Measurements from ENCODE around the gene OMA1. TPM values are rescaled to one million over a fixed set of nuclear protein-coding genes. Genes with fewer than 3 reads are reported as not detected.

Gene OMA1
- total RNA-seq, 1 experiment from 2014 or later = 27.9 TPM

DNA sequence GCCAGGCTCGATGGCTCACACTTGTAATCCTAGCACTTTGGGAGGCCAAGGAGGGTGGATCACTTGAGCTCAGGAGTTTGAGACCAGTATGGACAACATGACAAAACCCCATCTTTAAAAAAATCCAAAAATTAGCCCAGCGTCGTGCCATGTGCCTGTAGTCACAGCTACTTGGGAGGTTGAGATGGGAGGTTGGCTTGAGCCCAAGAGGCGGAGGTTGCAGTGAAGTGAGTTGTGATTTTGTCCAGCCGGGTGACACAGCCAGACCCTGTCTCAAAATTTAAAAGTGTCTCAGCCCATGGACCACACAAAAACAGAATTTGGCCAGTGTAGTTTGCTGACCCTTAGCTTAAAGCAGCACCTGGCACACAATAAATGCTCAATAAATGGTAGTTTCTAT is 41.9 kb upstream of the OMA1 start:
- Histone ChIP-seq H3K4me3 (no peak overlapping the region), H4K20me1 (ENCODE audit: insufficient read depth) (no peaks in the 10 kb centered on the region), H3F3A (ENCODE audit: insufficient read depth, low read depth) (peaks cover 30% of the 10 kb centered on the region), H3K4me1 (replicated peaks; ENCODE audit: insufficient read depth) (peaks cover 51% of the 10 kb centered on the region), H3K9me3 (ENCODE audit: insufficient read depth, low read depth) (no peaks in the 10 kb centered on the region), H3K27ac (no peak overlapping the region), H3K9me2 (ENCODE audit: insufficient read depth) (no peaks in the 10 kb centered on the region), H3K27me3 (ENCODE audit: insufficient read depth, low read depth) (no peaks in the 10 kb centered on the region), H3K36me3 (ENCODE audit: low read depth) (no peaks in the 10 kb centered on the region), H2AFZ (no peak overlapping the region), H3K4me2 (no peak overlapping the region), H3K79me2 (ENCODE audit: low read depth) (peaks cover 11% of the 10 kb centered on the region; the same call in 1 of the 2 replicates)
- ChIA-PET CTCF (no interaction called here), POLR2A (ENCODE audit: unreplicated experiment) (no interaction called here)
- no peak for DNase-seq
- BruUV-seq (replicated peaks) = no TSS peak
- intact Hi-C loops (cut with micrococcal nuclease; ENCODE audit: unreplicated experiment) = no loop called here
- no peak for TF ChIP-seq EZH2 (IDR thresholded peaks at IDR 0.05; ENCODE audit: low read depth)
- TF ChIP-seq, protein P1, sequence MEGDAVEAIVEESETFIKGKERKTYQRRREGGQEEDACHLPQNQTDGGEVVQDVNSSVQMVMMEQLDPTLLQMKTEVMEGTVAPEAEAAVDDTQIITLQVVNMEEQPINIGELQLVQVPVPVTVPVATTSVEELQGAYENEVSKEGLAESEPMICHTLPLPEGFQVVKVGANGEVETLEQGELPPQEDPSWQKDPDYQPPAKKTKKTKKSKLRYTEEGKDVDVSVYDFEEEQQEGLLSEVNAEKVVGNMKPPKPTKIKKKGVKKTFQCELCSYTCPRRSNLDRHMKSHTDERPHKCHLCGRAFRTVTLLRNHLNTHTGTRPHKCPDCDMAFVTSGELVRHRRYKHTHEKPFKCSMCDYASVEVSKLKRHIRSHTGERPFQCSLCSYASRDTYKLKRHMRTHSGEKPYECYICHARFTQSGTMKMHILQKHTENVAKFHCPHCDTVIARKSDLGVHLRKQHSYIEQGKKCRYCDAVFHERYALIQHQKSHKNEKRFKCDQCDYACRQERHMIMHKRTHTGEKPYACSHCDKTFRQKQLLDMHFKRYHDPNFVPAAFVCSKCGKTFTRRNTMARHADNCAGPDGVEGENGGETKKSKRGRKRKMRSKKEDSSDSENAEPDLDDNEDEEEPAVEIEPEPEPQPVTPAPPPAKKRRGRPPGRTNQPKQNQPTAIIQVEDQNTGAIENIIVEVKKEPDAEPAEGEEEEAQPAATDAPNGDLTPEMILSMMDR (conservative IDR thresholded peaks at IDR 0.05) = no peak

DNA sequence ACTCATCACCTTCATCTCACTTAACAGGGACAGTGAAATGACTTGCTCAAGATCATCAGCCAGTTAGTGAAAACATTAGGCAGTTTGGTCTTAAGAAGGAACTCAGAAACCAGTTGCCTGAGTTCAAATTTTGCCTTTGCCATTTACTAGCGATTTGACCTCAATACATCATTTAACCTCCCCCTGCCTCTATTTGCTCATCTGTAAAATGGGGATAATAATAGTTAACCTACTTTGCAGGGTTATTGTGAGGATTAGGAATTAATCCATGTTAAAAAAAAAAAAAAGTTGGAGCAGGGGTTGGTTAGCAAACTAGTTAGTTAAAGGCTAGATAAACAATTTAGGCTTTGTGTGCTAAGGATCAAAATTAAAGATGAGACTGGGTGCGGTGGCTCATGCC is 41.1 kb upstream of the OMA1 start:
- H3F3A ChIP-seq (ENCODE audit: insufficient read depth, low read depth) = peaks cover 34% of the 10 kb centered on the region
- no peaks in the 10 kb centered on the region for H3K36me3 ChIP-seq (ENCODE audit: low read depth)
- no peak overlapping the region for H2AFZ ChIP-seq
- DNase-seq = no peak
- POLR2A ChIA-PET (ENCODE audit: unreplicated experiment) = no interaction called here
- TF ChIP-seq, protein P1 (conservative IDR thresholded peaks at IDR 0.05) = no peak
- no peak for TF ChIP-seq EZH2 (IDR thresholded peaks at IDR 0.05; ENCODE audit: low read depth)
- BruUV-seq (replicated peaks) = no TSS peak
- CTCF ChIA-PET = no interaction called here
- H3K9me2 ChIP-seq (ENCODE audit: insufficient read depth) = no peaks in the 10 kb centered on the region
- no peaks in the 10 kb centered on the region for H3K9me3 ChIP-seq (ENCODE audit: insufficient read depth, low read depth)
- no peak overlapping the region for H3K4me2 ChIP-seq
- H3K4me3 ChIP-seq = no peak overlapping the region
- intact Hi-C loops (cut with micrococcal nuclease; ENCODE audit: unreplicated experiment) = no loop called here
- peaks cover 47% of the 10 kb centered on the region for H3K4me1 ChIP-seq (replicated peaks; ENCODE audit: insufficient read depth)
- H3K79me2 ChIP-seq (ENCODE audit: low read depth) = peaks cover 11% of the 10 kb centered on the region; the same call in 1 of the 2 replicates
- H3K27ac ChIP-seq = no peak overlapping the region
- no peaks in the 10 kb centered on the region for H4K20me1 ChIP-seq (ENCODE audit: insufficient read depth)
- no peaks in the 10 kb centered on the region for H3K27me3 ChIP-seq (ENCODE audit: insufficient read depth, low read depth)

DNA sequence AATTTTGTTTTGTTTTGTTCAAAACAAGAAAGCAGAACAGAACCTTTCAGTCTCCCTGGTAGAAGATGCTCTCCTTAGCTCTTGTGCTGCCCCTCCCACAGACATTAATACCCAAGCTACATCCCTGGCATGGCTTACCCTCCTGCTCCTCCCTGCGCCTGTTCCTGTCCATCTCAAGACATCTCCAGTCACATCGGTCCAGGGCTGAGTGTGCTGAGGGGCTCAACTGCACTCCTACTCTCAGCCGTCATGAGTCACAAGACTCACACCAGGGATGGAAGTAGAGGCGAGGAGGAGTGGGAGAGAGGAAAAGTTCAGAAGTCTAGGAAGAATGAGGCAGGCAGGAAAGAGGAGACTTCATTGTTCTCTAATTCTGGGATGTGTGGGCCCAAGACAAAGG is 39.7 kb upstream of the OMA1 start:
- peak overlapping the region; percentile 99 for H3K27ac ChIP-seq

More for the DNA sequence above, 39.7 kb upstream of the OMA1 start:
- Histone ChIP-seq H3K79me2 (ENCODE audit: low read depth) (peaks cover 14% of the 10 kb centered on the region), H3K4me2 (no peak overlapping the region), H2AFZ (no peak overlapping the region), H3K4me1 (replicated peaks; ENCODE audit: insufficient read depth) (peaks cover 35% of the 10 kb centered on the region), H3K4me3 (no peak overlapping the region), H3K9me3 (ENCODE audit: insufficient read depth, low read depth) (no peaks in the 10 kb centered on the region), H3K36me3 (ENCODE audit: low read depth) (no peaks in the 10 kb centered on the region), H3F3A (ENCODE audit: insufficient read depth, low read depth) (peaks cover 32% of the 10 kb centered on the region), H3K9me2 (ENCODE audit: insufficient read depth) (no peaks in the 10 kb centered on the region), H4K20me1 (ENCODE audit: insufficient read depth) (no peaks in the 10 kb centered on the region), H3K27me3 (ENCODE audit: insufficient read depth, low read depth) (no peaks in the 10 kb centered on the region)
- no TSS peak for BruUV-seq (replicated peaks)
- DNase-seq = no peak
- intact Hi-C loops (cut with micrococcal nuclease; ENCODE audit: unreplicated experiment) = no loop called here
- CTCF ChIA-PET = no interaction called here
- POLR2A ChIA-PET (ENCODE audit: unreplicated experiment) = no interaction called here
- TF ChIP-seq EZH2 (IDR thresholded peaks at IDR 0.05; ENCODE audit: low read depth) = no peak
- TF ChIP-seq, protein P1 (conservative IDR thresholded peaks at IDR 0.05) = no peak

Data from PC-9 (cell line).